Caco-2 (cell line): ENCODE results near the gene SFSWAP. TPM values are rescaled to one million over a fixed set of nuclear protein-coding genes. Genes with fewer than 3 reads are reported as not detected.

Experiments used
- BruUV-seq: library from RNA; stranded (reverse); fragments of 400-500 nt; replicated peaks from 2 replicates; lab custom pipeline; 2021; lab: Mats Ljungman, UMichigan
- CTCF ChIA-PET: fragments of 300-600 bp; sonication (Branson Sonifier 250); formaldehyde crosslinking; loops from one replicate; lab custom pipeline; 2022; ENCODE audit warnings: antibody characterized with exemption; lab: Charles Lee
- POLR2A ChIA-PET: fragments of 300-600 bp; sonication (Branson Sonifier 250); formaldehyde crosslinking; loops from one replicate; lab custom pipeline; 2022; ENCODE audit warnings: antibody characterized with exemption; lab: Charles Lee
- DNase-seq, 2 experiments: peaks; one replicate each; pipeline versions ENCODE4 v3.0.0 to v3.0.0-alpha.2; 2020 to 2022
- H3K27me3 ChIP-seq: replicated peaks from 2 replicates; pipeline ENCODE4 v1.6.0; 2011; ENCODE audit warnings: low read length; ENCODE audit not compliant: control insufficient read depth, insufficient read depth
- H3K36me3 ChIP-seq: 2 replicates; pipeline ENCODE4 v1.5.1; 2011; ENCODE audit warnings: low read length; ENCODE audit not compliant: control insufficient read depth, insufficient read depth
- H3K4me1 ChIP-seq: fragments of 250-450 bp; sonication (Bioruptor Pico); 2 replicates; pipeline ENCODE4 v1.5.1; 2020; ENCODE audit warnings: mild to moderate bottlenecking
- H3K4me3 ChIP-seq: 2 replicates; pipeline ENCODE4 v1.5.1; 2011; ENCODE audit warnings: low read depth, mild to moderate bottlenecking, control low read depth, low read length
- H3K9me3 ChIP-seq: fragments of 250-450 bp; sonication (Bioruptor Pico); 2 replicates; pipeline ENCODE4 v1.5.1; 2020; ENCODE audit warnings: mild to moderate bottlenecking, moderate library complexity
- H3K27ac Mint-ChIP-seq: one replicate; pipeline ENCODE4 v1.8.0; 2022; ENCODE audit warnings: mixed read lengths; ENCODE audit not compliant: unreplicated experiment
- H3K27me3 Mint-ChIP-seq: one replicate; pipeline ENCODE4 v1.8.0; 2022; ENCODE audit warnings: mixed read lengths; ENCODE audit not compliant: insufficient read depth, unreplicated experiment
- H3K36me3 Mint-ChIP-seq: one replicate; pipeline ENCODE4 v1.8.0; 2022; ENCODE audit warnings: mild to moderate bottlenecking, mixed read lengths; ENCODE audit not compliant: insufficient read depth, unreplicated experiment
- H3K4me1 Mint-ChIP-seq: one replicate; pipeline ENCODE4 v1.8.0; 2022; ENCODE audit warnings: low read depth, mixed read lengths; ENCODE audit not compliant: unreplicated experiment
- H3K4me3 Mint-ChIP-seq: one replicate; pipeline ENCODE4 v1.8.0; 2022; ENCODE audit warnings: mild to moderate bottlenecking, moderate library complexity, mixed read lengths; ENCODE audit not compliant: unreplicated experiment
- H3K9me3 Mint-ChIP-seq: one replicate; pipeline ENCODE4 v1.8.0; 2022; ENCODE audit warnings: mixed read lengths; ENCODE audit not compliant: unreplicated experiment
- CTCF ChIP-seq, 2 experiments: fragments of 200-600 bp in 1 of 2; IDR thresholded peaks; 1 replicate in 1 of 2; 2 replicates in 1 of 2; pipeline versions ENCODE4 v1.5.1 to v1.8.0; 2011 to 2022; ENCODE audit warnings: antibody characterized with exemption in 1 of 2, control low read depth in 1 of 2, inconsistent platforms in 1 of 2, low read depth in 1 of 2, low read length in 1 of 2, mild to moderate bottlenecking in 1 of 2, moderate library complexity in 1 of 2; ENCODE audit not compliant: insufficient read depth in 1 of 2, severe bottlenecking in 1 of 2, unreplicated experiment in 1 of 2
- intact Hi-C: fragments of 100-400 bp; cut with micrococcal nuclease; formaldehyde crosslinking; loops from one replicate; pipeline ENCODE4 v1.10.0; 2022; ENCODE audit not compliant: unreplicated experiment
- total RNA-seq: library from RNA; stranded (reverse); gene quantifications from 2 replicates; pipeline ENCODE4 v1.2.3, GENCODE V29; 2022

Gene SFSWAP
- total RNA-seq, 1 experiment from 2014 or later = 42.3 TPM

GRCh38 chr12:131692431-131692830 is 18.5 kb upstream of the SFSWAP start:
- Mint-ChIP-seq H3K4me1 (no peaks in the 10 kb centered on the region), H3K9me3 (peaks cover 16% of the 10 kb centered on the region), H3K27ac (no peak overlapping the region), H3K27me3 (peaks cover 20% of the 10 kb centered on the region), H3K4me3 (no peak overlapping the region), H3K36me3 (no peaks in the 10 kb centered on the region)
- POLR2A ChIA-PET = no interaction called here
- Histone ChIP-seq H3K4me1 (no peaks in the 10 kb centered on the region), H3K4me3 (no peak overlapping the region), H3K27me3 (no peaks in the 10 kb centered on the region), H3K9me3 (no peaks in the 10 kb centered on the region), H3K36me3 (no peaks in the 10 kb centered on the region)
- TF ChIP-seq CTCF (IDR thresholded peaks at IDR 0.05; ENCODE audit: insufficient read depth in 1 of 2, low read depth in 1 of 2, low read length in 1 of 2, severe bottlenecking in 1 of 2, unreplicated experiment in 1 of 2) = no peak
- BruUV-seq = no TSS peak
- no peak for DNase-seq
- intact Hi-C loops = no loop called here
- CTCF ChIA-PET = no interaction called here

- ChIA-PET POLR2A (no interaction called here), CTCF (no interaction called here)
- no peaks in the 10 kb centered on the region for H3K4me1 ChIP-seq
- Mint-ChIP-seq H3K4me1 (no peaks in the 10 kb centered on the region), H3K4me3 (no peak overlapping the region), H3K9me3 (peaks cover 11% of the 10 kb centered on the region), H3K27me3 (peaks cover 20% of the 10 kb centered on the region), H3K27ac (no peak overlapping the region), H3K36me3 (no peaks in the 10 kb centered on the region)
- no peak overlapping the region for H3K4me3 ChIP-seq
- intact Hi-C loops = no loop called here
- DNase-seq = no peak
- no peaks in the 10 kb centered on the region for H3K36me3 ChIP-seq
- H3K9me3 ChIP-seq = no peaks in the 10 kb centered on the region
- no peak for TF ChIP-seq CTCF (IDR thresholded peaks at IDR 0.05; ENCODE audit: insufficient read depth in 1 of 2, low read depth in 1 of 2, low read length in 1 of 2, severe bottlenecking in 1 of 2, unreplicated experiment in 1 of 2)
- BruUV-seq = no TSS peak
- no peaks in the 10 kb centered on the region for H3K27me3 ChIP-seq
Measured at GRCh38 chr12:131693149-131693548, 17.7 kb upstream of the SFSWAP start.

GRCh38 chr12:131694116-131694838 is 16.6 kb upstream of the SFSWAP start:
- POLR2A ChIA-PET = no interaction called here
- Mint-ChIP-seq H3K4me1 (no peaks in the 10 kb centered on the region), H3K27ac (no peak overlapping the region), H3K27me3 (peaks cover 20% of the 10 kb centered on the region), H3K9me3 (peaks cover under 1% of the 10 kb centered on the region), H3K36me3 (no peaks in the 10 kb centered on the region), H3K4me3 (no peak overlapping the region)
- intact Hi-C loops = no loop called here
- Histone ChIP-seq H3K36me3 (no peaks in the 10 kb centered on the region), H3K4me3 (no peak overlapping the region), H3K4me1 (no peaks in the 10 kb centered on the region), H3K9me3 (no peaks in the 10 kb centered on the region), H3K27me3 (no peaks in the 10 kb centered on the region)
- CTCF ChIA-PET = no interaction called here
- no peak for TF ChIP-seq CTCF (IDR thresholded peaks at IDR 0.05; ENCODE audit: insufficient read depth in 1 of 2, low read depth in 1 of 2, low read length in 1 of 2, severe bottlenecking in 1 of 2, unreplicated experiment in 1 of 2)
- DNase-seq = no peak
- BruUV-seq = no TSS peak
